NCI-H146 treated with DMSO at 0.1 percent for 48 hours (cell line): ENCODE data around the gene ZSCAN30.
"Not testable (repeated sequence)": the region's sequence is repeated elsewhere in the genome, so short reads cannot be mapped to it uniquely, and the experiment has no call there.

Experiments
- DNase-seq: peaks from one replicate; lab custom pipeline; 2025; ENCODE audit not compliant: unreplicated experiment; lab: John Stamatoyannopoulos, UW

ZSCAN30 gene

DNA sequence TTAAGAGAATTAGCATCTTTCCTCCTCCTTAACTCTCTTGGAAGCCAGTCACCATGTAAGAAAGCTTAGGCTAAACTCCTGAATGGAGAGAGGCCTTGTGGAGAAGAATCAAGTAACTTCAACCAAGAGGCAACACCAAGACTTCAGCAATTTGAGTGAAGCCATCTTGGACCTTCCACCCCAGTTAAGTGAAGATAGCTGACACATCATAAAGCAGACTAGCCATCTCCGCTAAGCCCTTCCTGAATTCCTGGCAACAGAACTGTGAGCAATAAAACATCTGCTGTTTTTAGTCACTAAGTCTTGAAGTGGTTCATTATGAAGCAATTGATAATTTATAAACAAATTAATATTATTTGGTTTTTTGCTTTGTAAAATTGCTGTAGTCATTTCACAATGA, 50.7 kb downstream of the ZSCAN30 start:
- DNase-seq: no peak

DNA sequence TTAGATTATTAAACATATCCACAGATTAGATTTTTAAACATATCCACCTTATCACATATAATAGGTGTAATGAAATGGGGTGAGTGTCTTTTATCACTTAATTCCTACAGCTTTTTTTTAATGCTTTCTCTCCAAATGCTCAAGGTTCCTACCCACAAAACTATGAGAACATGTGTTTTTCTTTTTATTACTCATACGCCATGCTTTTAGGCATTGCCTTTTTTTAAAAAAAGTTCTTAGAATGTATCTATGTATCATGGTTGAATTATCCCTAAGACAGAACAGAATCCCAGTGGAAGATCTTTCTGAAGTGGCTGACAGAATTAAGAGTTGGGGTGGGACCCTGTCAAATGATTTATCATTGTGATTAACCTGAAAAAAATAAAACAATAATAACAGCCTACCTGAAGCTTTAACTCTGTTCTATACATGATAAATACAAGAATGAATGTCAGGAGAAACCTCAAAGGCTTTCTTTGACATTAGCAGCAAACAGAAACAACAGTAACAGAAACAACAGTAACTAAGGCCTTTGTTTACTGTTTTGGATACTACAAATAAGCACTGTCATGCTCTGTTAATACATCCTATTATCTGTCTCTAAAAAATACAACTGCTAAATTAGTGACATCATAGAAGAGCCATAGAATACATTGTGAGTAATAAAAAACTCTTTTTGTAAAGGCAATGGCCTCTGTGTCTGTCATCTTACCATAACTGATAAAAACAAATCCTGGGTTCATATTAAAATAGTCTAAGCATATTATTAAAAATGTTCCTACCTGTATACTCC, 53.3 kb downstream of the ZSCAN30 start:
- no peak for DNase-seq

DNA sequence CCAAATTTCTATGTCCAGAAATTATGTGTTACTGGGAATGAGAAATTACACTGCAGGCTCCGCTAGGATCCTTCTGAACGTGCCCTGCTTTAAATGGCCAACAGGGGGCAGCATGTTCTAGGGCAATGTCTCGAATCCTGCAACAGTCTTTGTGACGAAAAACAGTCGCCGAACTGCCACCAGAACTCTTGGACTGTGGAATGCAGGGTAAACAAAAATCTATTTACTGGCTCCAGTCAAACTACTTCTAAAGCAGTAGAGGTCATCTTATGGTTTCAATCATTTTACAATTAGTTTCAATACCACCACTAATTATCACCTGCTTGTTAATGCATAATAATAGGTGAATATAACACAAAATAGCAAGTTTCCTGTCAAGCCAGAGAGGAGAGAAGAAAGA, 59.0 kb downstream of the ZSCAN30 start:
- peak; percentile 83 for DNase-seq

DNA sequence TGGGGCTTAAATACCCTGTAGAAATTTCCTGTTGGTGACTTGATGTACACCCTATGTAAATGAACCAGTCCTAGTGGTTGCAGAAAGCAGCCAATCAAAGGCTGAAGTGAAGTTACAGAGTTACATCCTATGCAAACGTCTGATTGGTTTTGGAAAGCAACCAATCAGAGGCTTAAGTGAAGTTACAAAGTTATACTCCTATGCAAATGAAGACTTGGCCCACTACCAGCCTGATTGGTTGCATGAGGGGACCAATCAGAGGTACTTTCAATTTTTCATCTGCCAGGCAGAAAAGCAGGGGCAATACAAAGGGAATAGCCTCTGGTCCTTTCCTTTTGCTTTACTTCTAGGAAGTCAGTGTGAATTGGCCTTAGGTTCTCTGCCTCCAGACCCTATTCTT, 62.8 kb downstream of the ZSCAN30 start:
- DNase-seq: no peak

DNA sequence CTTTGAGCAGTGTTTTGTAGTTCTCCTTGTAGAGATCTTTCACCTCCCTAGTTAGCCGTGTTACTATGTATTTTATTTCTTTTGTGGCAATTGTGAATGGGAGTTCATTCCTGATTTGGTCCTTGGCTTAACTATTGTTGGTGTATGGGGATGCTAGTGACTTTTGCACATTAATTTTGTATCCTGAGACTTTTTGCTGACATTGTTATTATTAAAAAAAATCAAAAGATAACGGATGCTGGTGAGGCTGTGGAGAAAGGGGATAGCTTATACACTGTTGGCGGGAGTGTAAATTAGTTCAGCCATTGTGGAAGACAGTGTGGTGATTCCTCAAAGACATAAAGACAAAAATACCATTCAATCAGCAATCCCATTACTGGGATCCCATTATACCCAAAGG, 66.2 kb downstream of the ZSCAN30 start:
- no peak for DNase-seq

DNA sequence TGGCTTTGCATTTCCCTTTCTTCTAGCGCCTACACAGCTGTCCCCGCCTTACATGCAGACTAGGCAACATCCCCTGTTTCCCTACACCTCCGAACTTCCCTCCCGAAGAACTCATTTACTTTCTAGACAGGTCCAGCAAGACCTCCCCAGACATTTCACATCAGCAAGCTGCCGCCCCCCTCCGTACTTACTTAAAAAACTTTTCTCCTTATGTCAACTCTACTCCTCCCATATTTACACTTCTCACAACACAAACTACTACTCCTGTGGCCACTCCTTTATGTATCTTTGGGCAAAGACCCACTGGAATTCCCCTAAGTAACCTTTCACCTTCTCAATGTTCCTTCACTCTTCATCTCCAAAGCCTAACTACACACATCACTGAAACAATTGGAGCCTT, 69.6 kb downstream of the ZSCAN30 start:
- no peak for DNase-seq

DNA sequence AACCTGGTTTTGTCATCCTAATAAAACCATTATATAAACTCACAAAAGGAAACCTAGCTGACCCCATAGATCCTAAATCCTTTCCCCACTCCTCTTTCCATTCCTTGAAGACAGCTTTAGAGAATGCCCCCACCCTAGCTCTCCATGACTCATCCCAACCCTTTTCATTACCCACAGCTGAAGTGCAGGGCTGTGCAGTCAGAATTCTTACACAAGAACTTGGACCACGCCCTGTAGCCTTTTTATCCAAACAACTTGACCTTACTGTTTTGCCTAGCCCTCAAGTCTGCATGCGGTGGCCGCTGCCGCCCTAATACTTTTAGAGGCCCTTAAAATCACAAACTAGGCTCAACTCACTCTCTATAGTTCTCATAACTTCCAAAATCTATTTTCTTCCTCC, 70.7 kb downstream of the ZSCAN30 start:
- not testable (repeated sequence) for DNase-seq

DNA sequence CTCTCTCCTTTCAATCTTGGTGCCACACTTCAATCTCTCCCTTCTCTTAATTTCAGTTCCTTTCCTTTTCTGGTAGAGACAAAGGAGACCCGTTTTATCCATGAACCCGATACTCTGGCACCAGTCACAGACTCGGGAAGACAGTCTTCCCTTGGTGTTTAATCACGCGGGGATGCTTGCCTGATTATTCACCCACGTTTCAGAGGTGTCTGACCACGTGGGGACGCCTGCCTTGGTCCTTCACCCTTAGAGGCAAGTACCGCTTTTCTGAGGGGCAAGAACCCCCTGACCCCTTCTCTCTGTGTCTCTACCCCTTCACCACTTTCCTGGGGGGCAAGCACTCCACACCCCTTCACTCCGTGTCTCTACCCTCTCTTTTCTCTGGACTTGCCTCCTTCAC, 73.4 kb downstream of the ZSCAN30 start:
- DNase-seq: not testable (repeated sequence)

DNA sequence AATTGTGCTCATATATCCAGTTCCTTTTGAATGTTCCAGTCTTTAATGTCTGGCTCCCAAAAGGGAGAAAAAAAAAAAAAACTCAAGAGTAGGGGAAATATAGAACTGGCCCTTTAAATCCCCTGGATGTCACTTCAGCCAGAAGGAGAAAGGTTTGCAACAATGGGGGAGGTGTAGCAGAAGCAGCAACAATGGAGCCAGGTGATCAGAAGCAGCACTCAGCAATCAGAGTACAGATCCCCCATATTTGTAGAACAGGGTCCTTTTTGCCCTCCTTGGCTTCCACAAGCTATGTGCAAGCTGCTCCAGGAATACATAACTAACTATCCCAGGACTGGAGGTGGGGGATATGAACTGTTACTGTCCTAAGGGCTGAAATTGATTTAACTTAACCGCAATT, 75.0 kb downstream of the ZSCAN30 start:
- peak; percentile 14 for DNase-seq

DNA sequence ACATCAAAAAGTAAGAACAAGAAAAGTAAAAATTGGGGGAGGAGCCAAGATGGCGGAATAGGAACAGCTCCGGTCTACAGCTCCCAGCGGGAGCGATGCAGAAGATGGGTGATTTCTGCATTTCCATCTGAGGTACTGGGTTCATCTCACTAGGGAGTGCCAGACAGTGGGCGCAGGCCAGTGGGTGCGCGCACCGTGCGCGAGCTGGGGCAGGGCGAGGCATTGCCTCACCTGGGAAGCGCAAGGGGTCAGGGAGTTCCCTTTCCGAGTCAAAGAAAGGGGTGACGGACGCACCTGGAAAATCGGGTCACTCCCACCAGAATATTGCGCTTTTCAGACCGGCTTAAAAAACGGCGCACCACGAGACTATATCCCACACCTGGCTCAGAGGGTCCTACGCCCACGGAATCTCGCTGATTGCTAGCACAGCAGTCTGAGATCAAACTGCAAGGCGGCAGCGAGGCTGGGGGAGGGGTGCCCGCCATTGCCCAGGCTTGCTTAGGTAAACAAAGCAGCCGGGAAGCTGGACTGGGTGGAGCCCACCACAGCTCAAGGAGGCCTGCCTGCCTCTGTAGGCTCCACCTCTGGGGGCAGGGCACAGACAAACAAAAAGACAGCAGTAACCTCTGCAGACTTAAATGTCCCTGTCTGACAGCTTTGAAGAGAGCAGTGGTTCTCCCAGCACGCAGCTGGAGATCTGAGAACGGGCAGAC, 84.1 kb downstream of the ZSCAN30 start:
- not testable (repeated sequence) for DNase-seq

DNA sequence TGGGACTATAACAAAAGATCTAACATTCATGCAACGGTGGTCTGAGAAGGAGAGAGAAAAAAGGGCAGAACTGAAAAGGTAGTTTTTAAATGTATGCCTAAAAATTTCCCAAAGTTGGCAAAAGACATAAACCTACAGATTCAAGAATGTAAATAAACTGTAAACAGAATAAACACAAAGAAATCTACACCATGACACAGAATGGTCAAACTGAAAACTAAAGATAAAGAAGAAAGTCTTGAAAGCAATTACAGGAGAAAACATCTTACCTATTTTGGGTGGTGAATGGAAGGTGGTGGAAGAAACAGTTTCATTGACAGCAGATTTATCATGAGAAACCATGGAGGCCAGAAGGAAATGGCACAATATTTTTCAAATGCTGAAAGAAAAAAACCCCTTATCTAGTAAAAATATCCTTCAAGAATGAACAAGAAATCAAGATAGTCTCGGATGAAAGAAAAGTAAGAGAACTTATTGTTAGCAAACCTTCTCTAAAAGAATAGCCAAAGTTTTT, 84.8 kb downstream of the ZSCAN30 start:
- DNase-seq: no peak

DNA sequence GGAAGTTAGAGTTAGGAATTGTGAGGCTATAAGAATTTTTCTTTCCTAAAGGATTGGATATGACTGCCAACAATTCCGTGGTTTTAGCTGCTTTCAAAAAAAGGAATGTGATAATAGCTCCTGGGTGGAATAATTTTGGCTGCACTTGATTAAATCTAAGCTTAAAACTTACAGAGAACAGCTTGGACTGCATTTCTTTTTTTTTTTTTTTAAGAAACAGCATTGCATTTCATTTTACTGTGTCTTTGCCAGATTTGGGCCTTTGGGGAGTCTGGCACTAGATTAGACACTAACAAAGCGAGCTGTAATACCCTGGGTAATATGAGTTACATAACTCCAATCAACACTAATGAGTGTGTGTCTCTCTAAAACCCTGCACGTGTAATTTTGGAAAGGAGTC, 87.0 kb downstream of the ZSCAN30 start:
- no peak for DNase-seq

DNA sequence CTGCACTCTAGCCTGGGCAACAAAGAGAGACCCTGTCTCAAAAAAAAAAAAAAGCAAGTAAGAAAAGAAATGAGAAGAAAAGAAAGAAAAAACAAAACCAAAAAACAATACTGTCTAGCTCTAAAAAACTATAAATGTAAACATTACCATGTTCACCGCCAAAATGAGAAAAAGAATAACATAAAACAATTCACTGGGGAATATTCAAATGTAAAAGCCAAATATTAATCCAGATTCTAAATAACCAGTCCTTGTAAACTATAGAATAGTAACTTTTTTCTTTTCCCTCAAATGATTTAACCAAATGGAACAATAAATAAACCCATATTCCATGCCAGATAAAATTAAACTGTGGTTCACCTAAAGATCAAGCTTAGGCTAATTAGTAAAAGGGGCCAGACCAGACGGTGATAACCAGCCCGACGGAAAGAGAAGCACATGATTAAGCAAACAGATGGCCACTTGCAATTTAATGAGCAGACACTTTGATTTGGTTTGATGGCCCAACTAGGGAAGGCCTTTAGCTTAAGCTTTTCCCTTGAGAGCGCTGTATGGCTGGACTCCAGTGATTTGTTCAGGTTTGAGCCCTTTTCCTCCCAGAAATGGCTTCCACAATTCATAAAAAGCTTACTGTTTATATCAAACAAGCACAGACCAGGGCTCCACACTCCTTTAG, 88.6 kb downstream of the ZSCAN30 start:
- no peak for DNase-seq
